AG09309 (cell line): ENCODE results near the gene CSGALNACT2.

ENCODE experiments used
- DNase-seq: peaks from one replicate; pipeline ENCODE4 v3.0.0-alpha.2; 2010; ENCODE audit warnings: low read depth
- H3K4me3 ChIP-seq: 2 replicates; pipeline ENCODE4 v1.5.1; 2011; ENCODE audit warnings: mild to moderate bottlenecking, low read depth, low read length, moderate library complexity; ENCODE audit not compliant: control insufficient read depth
- TF ChIP-seq, protein P1 (sequence below): IDR thresholded peaks from 2 replicates; pipeline ENCODE4 v1.5.1; 2011; ENCODE audit warnings: mild to moderate bottlenecking, low read depth, low read length, inconsistent platforms; ENCODE audit not compliant: insufficient read depth, control insufficient read depth; ENCODE audit errors: missing control alignments

The CSGALNACT2 gene

GRCh38 chr10:43194266-43194665, 56.0 kb downstream of the CSGALNACT2 start:
- DNase-seq: no peak
- no peak overlapping the region for H3K4me3 ChIP-seq

GRCh38 chr10:43194859-43195258, 56.6 kb downstream of the CSGALNACT2 start:
- TF ChIP-seq, protein P1, sequence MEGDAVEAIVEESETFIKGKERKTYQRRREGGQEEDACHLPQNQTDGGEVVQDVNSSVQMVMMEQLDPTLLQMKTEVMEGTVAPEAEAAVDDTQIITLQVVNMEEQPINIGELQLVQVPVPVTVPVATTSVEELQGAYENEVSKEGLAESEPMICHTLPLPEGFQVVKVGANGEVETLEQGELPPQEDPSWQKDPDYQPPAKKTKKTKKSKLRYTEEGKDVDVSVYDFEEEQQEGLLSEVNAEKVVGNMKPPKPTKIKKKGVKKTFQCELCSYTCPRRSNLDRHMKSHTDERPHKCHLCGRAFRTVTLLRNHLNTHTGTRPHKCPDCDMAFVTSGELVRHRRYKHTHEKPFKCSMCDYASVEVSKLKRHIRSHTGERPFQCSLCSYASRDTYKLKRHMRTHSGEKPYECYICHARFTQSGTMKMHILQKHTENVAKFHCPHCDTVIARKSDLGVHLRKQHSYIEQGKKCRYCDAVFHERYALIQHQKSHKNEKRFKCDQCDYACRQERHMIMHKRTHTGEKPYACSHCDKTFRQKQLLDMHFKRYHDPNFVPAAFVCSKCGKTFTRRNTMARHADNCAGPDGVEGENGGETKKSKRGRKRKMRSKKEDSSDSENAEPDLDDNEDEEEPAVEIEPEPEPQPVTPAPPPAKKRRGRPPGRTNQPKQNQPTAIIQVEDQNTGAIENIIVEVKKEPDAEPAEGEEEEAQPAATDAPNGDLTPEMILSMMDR: no peak

More at GRCh38 chr10:43194266-43194665, 56.0 kb downstream of the CSGALNACT2 start:
- TF ChIP-seq, protein P1: no peak

GRCh38 chr10:43195557-43195956, 57.3 kb downstream of the CSGALNACT2 start:
- no peak overlapping the region for H3K4me3 ChIP-seq
- TF ChIP-seq, protein P1: no peak
- no peak for DNase-seq

More at GRCh38 chr10:43194859-43195258, 56.6 kb downstream of the CSGALNACT2 start:
- DNase-seq: no peak
- H3K4me3 ChIP-seq: no peak overlapping the region

DNA sequence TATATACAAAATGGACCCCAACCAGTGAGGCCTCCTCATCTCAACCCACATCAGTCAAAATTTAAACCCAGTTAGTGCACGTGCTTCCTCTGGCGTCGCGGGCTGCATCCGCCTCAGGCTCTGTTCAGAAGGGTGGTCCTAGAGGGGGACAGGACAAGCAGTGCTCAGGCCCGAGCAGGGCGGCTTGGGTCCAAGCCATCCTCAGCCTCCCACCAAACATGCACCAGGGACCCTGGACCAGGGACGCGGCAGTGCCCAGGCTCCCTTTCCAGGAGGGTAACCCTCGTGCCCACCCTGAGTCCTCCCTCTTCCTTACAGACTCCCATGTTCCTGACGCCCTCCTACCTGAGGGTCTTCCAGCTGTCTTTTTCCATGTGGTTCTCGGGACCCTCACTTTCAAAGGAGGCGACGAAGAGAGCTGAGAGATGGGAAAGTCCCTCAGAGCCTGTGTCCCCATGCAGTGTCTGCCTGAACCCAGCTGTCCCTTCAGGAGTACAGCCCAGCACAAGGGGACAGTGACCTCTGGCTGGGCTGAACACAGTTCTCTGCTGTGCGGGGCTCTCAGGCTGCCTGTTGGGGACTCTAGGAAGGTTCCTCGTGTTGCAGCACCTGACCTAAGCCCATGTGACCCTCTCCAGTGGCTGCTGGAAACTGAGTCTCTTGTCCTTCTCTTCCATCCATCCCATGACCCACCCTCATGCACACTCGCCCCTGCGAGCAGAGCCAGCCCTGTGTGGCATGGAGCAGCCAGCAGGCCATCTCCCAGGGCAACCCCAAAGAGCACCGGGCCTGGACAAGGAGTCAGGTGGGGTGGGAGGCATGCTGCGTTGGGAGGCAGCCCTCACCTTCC, 58.1 kb downstream of the CSGALNACT2 start:
- TF ChIP-seq, protein P1: no peak
- no peak for DNase-seq
- H3K4me3 ChIP-seq: no peak overlapping the region

DNA sequence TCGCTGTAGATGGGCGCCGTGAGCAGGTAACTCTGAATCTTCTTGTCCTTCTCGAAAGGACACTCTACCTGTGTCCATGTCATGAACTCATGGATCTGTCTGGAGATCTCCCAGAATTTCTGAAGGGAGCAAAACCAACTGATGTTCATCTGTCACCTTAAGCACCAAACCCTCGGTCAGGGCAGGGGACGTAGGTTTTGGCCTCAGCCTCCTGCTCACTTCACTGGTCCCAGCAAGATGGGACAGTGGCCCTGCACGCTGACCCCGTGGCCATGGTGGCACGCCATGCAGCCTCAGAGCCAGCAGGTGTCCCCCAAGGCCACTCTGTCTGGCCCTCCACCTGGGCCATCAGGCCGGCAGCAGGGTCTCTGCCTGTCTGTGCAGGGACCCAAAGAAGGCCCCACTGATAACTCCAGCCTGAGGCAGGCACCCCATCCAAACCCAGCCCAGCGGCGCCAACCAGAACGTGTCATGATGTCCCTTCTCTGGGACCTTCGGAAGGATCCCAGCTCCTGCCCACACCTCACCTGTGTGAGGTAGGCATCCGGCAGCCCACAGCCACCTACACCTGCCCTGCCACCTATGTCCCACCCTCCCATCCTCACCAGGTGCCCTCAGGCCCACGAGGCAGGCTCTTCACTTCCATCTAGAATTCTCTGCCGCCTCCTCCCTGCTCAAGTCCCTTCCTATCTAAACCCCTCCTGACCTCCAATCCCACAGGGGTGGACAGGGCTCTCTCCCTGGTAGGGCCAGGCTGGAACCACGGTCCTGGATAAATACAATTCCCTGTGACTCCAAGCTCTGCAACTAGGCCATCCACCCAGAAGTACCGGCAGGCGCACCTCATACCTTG, 59.0 kb downstream of the CSGALNACT2 start:
- H3K4me3 ChIP-seq: no peak overlapping the region
- no peak for DNase-seq
- TF ChIP-seq, protein P1: peak; percentile 4

DNA sequence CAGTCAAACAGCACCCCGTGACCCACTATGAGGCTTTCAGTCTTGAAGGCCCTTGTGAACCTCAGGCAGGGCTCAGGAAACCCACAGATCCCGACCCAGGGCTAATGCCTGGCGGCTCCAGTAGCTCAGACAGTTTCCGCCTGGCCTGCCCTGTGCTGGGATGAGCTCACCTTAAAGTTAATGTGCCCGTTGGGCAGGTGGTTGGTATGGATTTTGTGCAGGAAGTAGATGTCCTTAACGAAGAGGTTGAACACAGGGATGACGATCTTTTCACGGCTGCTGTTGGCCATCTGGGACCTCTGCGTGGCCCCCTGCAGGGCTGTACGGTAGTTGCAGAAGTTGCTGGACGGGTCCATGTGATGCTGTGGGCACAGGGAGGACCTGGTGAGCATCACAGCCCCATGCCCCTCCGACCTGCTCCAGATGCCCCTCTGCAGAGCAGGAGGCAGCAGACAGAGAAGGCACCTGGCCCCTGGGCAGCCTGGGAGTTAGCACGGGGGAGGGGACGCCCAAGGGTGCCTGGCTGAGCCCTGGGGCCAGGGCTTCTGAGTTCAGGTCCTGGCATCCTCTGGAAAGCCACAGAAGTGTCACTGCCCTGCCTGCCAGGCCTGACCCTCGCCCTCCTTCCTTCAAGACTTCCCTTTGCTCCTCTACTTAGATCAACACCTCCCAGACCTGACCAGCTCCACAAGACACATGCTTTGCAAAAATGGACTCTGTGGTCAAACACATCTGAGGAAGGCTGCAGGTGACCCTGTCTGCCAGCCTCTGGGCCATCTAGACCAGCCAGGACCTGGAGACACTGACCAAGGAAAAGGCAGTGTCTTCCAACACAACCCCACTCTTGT, 59.8 kb downstream of the CSGALNACT2 start:
- no peak overlapping the region for H3K4me3 ChIP-seq
- TF ChIP-seq, protein P1: peak; percentile 56
- DNase-seq: no peak
